Stomach (tissue), 9 donors: ENCODE results near the gene TMEM236. TPM values are rescaled to one million over a fixed set of nuclear protein-coding genes. Genes with fewer than 3 reads are reported as not detected.
A peak's percentile ranks its signal among the peaks of the same experiment; 100 is the strongest.

Source experiments
- DNase-seq, 2 donors: peaks; one replicate each; pipeline versions ENCODE4 v3.0.0 to v3.0.0-alpha.2; 2013 to 2019
- H3K27ac ChIP-seq, 5 donors: fragments of 200-600 bp in 4 of 5; sonication (generic) in 4 of 5; one replicate each; pipeline ENCODE4 v1.5.1; 2013 to 2019; ENCODE audit warnings: mild to moderate bottlenecking in 1 of 5, moderate library complexity in 1 of 5
- H3K27me3 ChIP-seq, 3 donors: fragments of 200-600 bp; sonication (generic); one replicate each; pipeline ENCODE4 v1.5.1; 2017 to 2019; ENCODE audit warnings: mixed run types in 1 of 3
- H3K36me3 ChIP-seq, 4 donors: fragments of 200-600 bp; sonication (generic); 1 replicate in 3 of 4; 2 replicates in 1 of 4; pipeline ENCODE4 v1.5.1; 2016 to 2019
- H3K4me1 ChIP-seq, 4 donors: fragments of 200-600 bp; sonication (generic); one replicate each; pipeline ENCODE4 v1.5.1; 2016 to 2019
- H3K4me3 ChIP-seq, 4 donors: fragments of 200-600 bp; sonication (generic) in 3 of 4; one replicate each; pipeline ENCODE4 v1.5.1; 2016 to 2019; ENCODE audit warnings: mild to moderate bottlenecking in 1 of 4
- H3K9me3 ChIP-seq, 4 donors: fragments of 200-600 bp; sonication (generic); one replicate each; pipeline ENCODE4 v1.5.1; 2016 to 2019
- EP300 ChIP-seq: sonication (generic); formaldehyde crosslinking; IDR thresholded peaks from one replicate; pipeline ENCODE4 v1.6.1; 2017; ENCODE audit warnings: antibody characterized with exemption
- POLR2A ChIP-seq, 4 donors: fragments of 450-650 bp; IDR thresholded peaks; one replicate each; pipeline ENCODE4 v1.6.1; 2016; ENCODE audit warnings: antibody characterized with exemption in 4 of 4, control low read depth in 2 of 4, mild to moderate bottlenecking in 1 of 4, moderate library complexity in 1 of 4
- POLR2AphosphoS5 ChIP-seq, 3 donors: sonication (generic); formaldehyde crosslinking; IDR thresholded peaks; one replicate each; pipeline ENCODE4 v1.6.1; 2016; ENCODE audit warnings: antibody characterized with exemption in 3 of 3
- WGBS, 5 donors: extraction: QIAGEN DNeasy Blood & Tissue Kit in 3 of 5; methylation state at CpG; one replicate each; pipeline versions ENCODE4 v1.1.5 to v1.1.7; 2013 to 2018; 5-methylcytosine and 5-hydroxymethylcytosine counted together
- intact Hi-C: fragments of 100-400 bp; cut with DNase I; formaldehyde crosslinking; loops from one replicate; pipeline ENCODE4 v1.15.1; 2023; ENCODE audit warnings: low total_unique reads
- polyA plus RNA-seq, 3 donors: library from polyadenylated mRNA; stranded (reverse); fragments of 200-250 nt; gene quantifications; one replicate each; pipeline ENCODE4 v1.2.3, GENCODE V29; 2013
- total RNA-seq, 5 donors: library from RNA; depleted of rRNA; stranded (reverse); fragments of >200 nt; gene quantifications; one replicate each; pipeline versions ENCODE4 v1.1.0 to v1.2.3, GENCODE V29; 2014 to 2016
- TF ChIP-seq, protein P1 (sequence below), 7 experiments: fragments of 450-650 bp in 4 of 7; fragments of 200-600 bp in 3 of 7; sonication (generic) in 3 of 7; IDR thresholded peaks; one replicate each; pipeline ENCODE4 v1.5.1; 2016 to 2019; ENCODE audit warnings: antibody characterized with exemption in 7 of 7, control low read depth in 2 of 7, mild to moderate bottlenecking in 1 of 7
- donor health status: healthy with polysubstance abuse.
- donor health status: Bipolar disorder and iron deficiency.
- donor health status: healthy.

The TMEM236 gene
- total and polyA plus RNA-seq, 8 donors = 0.08 to 9.6 (median 1.3) TPM; not detected in 2

DNA sequence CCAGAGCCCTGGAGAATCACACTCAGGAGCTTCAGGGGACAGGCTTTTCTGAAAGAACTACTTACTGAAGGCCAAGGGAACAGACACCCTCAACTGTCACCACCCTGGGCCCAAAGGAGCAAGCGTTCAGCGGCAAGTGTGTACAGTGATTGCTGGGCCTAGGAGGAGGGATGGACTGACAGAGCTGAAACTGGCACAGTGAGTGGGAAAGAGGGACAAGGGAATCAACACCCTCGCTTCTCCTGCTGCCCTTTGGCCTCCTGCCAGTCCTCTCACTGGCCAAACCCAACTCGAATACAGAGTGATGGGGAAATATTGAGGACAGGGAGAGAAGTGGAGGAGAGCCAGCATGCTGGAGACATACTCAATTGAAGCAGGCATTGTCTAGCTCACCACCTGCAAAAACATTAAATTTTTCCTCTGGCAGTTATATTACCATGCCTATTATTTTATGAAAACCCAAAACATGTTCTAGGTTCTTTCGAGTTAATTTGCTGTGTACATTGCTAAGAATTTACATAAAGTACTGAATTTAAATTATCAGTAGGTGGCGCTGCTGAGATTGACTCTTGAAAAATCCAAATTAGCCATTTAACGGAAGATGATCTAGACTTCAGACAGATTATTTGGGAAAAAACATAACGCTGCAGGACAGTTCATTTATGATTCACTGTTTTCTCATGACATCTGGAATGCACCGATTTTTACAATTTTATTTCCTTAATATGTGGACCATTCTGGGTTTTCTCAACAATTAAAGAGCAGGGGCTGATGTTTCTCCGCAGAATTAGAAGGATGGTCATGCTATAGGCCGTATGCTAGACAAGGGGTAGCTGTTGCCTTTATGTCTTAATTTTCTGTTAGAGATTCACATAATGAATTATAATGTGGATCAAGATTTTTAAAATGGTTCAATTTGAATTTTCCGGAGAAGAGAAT is 14.7 kb upstream of the TMEM236 start:
- no peak overlapping the region for H3K4me3 ChIP-seq
- H3K27me3 ChIP-seq = no peaks in the 10 kb centered on the region
- H3K27ac ChIP-seq = no peak overlapping the region
- WGBS, 5 donors = 43 to 49% (median 48%) methylated on average over 12 of the region's 12 CpGs
- intact Hi-C loops = no loop called here
- no peaks in the 10 kb centered on the region for H3K9me3 ChIP-seq
- DNase-seq = peak; percentile 37 to 60
- H3K36me3 ChIP-seq = no peaks in the 10 kb centered on the region
- peaks cover 0 to 19% (median 9%) of the 10 kb centered on the region in 4 donors for H3K4me1 ChIP-seq
- TF ChIP-seq, protein P1, sequence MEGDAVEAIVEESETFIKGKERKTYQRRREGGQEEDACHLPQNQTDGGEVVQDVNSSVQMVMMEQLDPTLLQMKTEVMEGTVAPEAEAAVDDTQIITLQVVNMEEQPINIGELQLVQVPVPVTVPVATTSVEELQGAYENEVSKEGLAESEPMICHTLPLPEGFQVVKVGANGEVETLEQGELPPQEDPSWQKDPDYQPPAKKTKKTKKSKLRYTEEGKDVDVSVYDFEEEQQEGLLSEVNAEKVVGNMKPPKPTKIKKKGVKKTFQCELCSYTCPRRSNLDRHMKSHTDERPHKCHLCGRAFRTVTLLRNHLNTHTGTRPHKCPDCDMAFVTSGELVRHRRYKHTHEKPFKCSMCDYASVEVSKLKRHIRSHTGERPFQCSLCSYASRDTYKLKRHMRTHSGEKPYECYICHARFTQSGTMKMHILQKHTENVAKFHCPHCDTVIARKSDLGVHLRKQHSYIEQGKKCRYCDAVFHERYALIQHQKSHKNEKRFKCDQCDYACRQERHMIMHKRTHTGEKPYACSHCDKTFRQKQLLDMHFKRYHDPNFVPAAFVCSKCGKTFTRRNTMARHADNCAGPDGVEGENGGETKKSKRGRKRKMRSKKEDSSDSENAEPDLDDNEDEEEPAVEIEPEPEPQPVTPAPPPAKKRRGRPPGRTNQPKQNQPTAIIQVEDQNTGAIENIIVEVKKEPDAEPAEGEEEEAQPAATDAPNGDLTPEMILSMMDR (IDR thresholded peaks at IDR 0.05) = peak in 5 of 7 experiments; percentile 5 to 62 (median 42)
- no peak for TF ChIP-seq POLR2AphosphoS5 (IDR thresholded peaks at IDR 0.05)

DNA sequence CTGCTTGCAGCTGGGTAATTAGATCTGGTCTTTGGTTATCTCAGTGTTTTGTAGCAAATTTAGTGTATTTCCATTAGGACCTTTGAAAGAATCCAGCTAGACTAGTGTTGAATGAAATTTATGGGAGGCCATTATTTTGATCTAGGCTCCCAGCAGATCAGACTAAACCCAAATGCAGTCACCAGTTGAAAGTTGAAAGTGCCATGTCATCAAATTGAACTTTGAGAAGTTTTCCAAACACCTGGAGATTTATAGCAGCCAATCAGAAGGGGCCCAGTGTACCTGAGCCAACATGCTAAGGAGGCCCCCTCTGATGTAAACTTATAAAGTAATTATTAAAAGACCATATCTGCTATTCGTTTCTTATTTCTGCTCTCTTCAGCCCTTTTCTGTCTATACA is 11.3 kb upstream of the TMEM236 start:
- intact Hi-C loops = loop anchor here (5.0 kb wide), 1 partner anchor 133 kb away; no protein-coding TSS in a partner anchor
- Histone ChIP-seq H3K4me1 (peaks cover 0 to 25% (median 10%) of the 10 kb centered on the region in 4 donors), H3K9me3 (no peaks in the 10 kb centered on the region), H3K27me3 (no peaks in the 10 kb centered on the region), H3K36me3 (no peaks in the 10 kb centered on the region), H3K27ac (no peak overlapping the region), H3K4me3 (no peak overlapping the region)
- DNase-seq = no peak
- TF ChIP-seq, protein P1 (IDR thresholded peaks at IDR 0.05) = no peak
- no peak for TF ChIP-seq EP300
- no peak for TF ChIP-seq POLR2A (IDR thresholded peaks at IDR 0.05)
- TF ChIP-seq POLR2AphosphoS5 (IDR thresholded peaks at IDR 0.05) = no peak
- WGBS, 5 donors = 75 to 91% (median 84%) methylated on average over 1 of the region's 1 CpG

DNA sequence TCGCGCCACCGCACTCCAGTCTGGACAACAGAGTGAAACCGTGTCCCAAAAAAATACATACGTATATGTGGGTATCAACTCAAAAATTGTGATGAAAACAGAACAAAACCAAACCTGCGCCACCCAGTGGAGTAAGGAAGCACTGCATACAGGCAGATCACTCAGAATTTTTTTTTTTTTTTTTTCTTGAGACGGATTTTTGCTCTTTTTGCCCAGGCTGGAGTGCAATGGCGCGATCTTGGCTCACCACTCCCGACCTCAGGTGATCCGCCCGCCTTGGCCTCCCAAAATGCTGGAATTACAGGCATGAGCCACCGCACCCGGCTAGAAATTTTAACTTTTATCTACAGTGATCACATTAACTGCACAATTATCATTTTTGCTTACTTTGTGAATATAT is 9.1 kb upstream of the TMEM236 start:
- H3K4me3 ChIP-seq = no peak overlapping the region
- no peak overlapping the region for H3K27ac ChIP-seq
- no peak for TF ChIP-seq EP300
- TF ChIP-seq, protein P1 (IDR thresholded peaks at IDR 0.05) = peak in 5 of 7 experiments; percentile 78 to 97 (median 86)
- TF ChIP-seq POLR2A (IDR thresholded peaks at IDR 0.05) = no peak
- no peak for TF ChIP-seq POLR2AphosphoS5 (IDR thresholded peaks at IDR 0.05)
- H3K9me3 ChIP-seq = no peaks in the 10 kb centered on the region
- H3K27me3 ChIP-seq = no peaks in the 10 kb centered on the region
- intact Hi-C loops = loop anchor here (5.0 kb wide), 1 partner anchor 136 kb away; no protein-coding TSS in a partner anchor
- no peaks in the 10 kb centered on the region for H3K36me3 ChIP-seq
- DNase-seq = peak; percentile 58 to 72
- WGBS, 5 donors = 20 to 26% (median 20%) methylated on average over 14 of the region's 14 CpGs
- peaks cover 0 to 16% (median 6%) of the 10 kb centered on the region in 4 donors for H3K4me1 ChIP-seq

GRCh38 chr10:17743437-17743836 is 8.6 kb upstream of the TMEM236 start:
- no peaks in the 10 kb centered on the region for H3K27me3 ChIP-seq
- no peak for TF ChIP-seq EP300
- peaks cover 0 to 16% (median 6%) of the 10 kb centered on the region in 4 donors for H3K4me1 ChIP-seq
- peak overlapping the region in 1 of 5 donors; percentile 14 for H3K27ac ChIP-seq
- H3K36me3 ChIP-seq = no peaks in the 10 kb centered on the region
- WGBS, 5 donors = 94 to 99% (median 96%) methylated on average over 3 of the region's 3 CpGs
- no peak for DNase-seq
- H3K4me3 ChIP-seq = no peak overlapping the region
- H3K9me3 ChIP-seq = no peaks in the 10 kb centered on the region
- intact Hi-C loops = loop anchor here (5.0 kb wide), 1 partner anchor 136 kb away; no protein-coding TSS in a partner anchor
